Naive thymus-derived CD4-positive, alpha-beta T cell (primary cell): ENCODE results near the gene SORCS2. TPM values are rescaled to one million over a fixed set of nuclear protein-coding genes. Genes with fewer than 3 reads are reported as not detected.

ENCODE experiments used
- ATAC-seq: fragments of 150-1000 bp; cut with Tn5 transposase; 2 replicates; pipeline ENCODE4 v1.10.0; 2021; ENCODE audit warnings: mild to moderate bottlenecking, moderate library complexity
- CTCF ChIA-PET: fragments of 350-600 bp; sonication (Branson Sonifier 250); formaldehyde crosslinking; loops from one replicate; lab custom pipeline; 2021; ENCODE audit warnings: antibody characterized with exemption; lab: Charles Lee
- POLR2A ChIA-PET: fragments of 350-600 bp; sonication (Branson Sonifier 250); formaldehyde crosslinking; loops from one replicate; lab custom pipeline; 2021; ENCODE audit warnings: antibody characterized with exemption, inconsistent platforms; lab: Charles Lee
- DNase-seq, 9 donors: peaks; one replicate each; pipeline versions ENCODE4 v3.0.0 to v3.0.0-alpha.2; 2020 to 2022; ENCODE audit warnings: mixed read lengths in 1 of 9
- H3K27ac ChIP-seq: one replicate; pipeline ENCODE4 v1.7.0; 2013; ENCODE audit warnings: mild to moderate bottlenecking, low read depth, low read length, moderate library complexity
- H3K27me3 ChIP-seq, 2 donors: one replicate each; pipeline ENCODE4 v1.7.0; 2013; ENCODE audit warnings: low read length in 2 of 2, mild to moderate bottlenecking in 2 of 2, moderate library complexity in 2 of 2; ENCODE audit not compliant: control insufficient read depth in 2 of 2, insufficient read depth in 2 of 2
- H3K36me3 ChIP-seq, 3 experiments: 1 replicate in 2 of 3; 2 replicates in 1 of 3; pipeline ENCODE4 v1.7.0; 2013; ENCODE audit warnings: low read length in 3 of 3, mild to moderate bottlenecking in 3 of 3, moderate library complexity in 1 of 3; ENCODE audit not compliant: insufficient read depth in 3 of 3, control insufficient read depth in 2 of 3
- H3K4me1 ChIP-seq, 2 donors: one replicate each; pipeline ENCODE4 v1.7.0; 2013; ENCODE audit warnings: low read length in 2 of 2, mild to moderate bottlenecking in 2 of 2, moderate library complexity in 1 of 2; ENCODE audit not compliant: control insufficient read depth in 2 of 2, insufficient read depth in 2 of 2
- H3K4me3 ChIP-seq: 2 replicates; pipeline ENCODE4 v1.7.0; 2013; ENCODE audit warnings: mild to moderate bottlenecking, low read length
- H3K9me3 ChIP-seq, 3 experiments: 1 replicate in 2 of 3; 2 replicates in 1 of 3; pipeline ENCODE4 v1.7.0; 2013; ENCODE audit warnings: low read length in 3 of 3; ENCODE audit not compliant: control insufficient read depth in 2 of 3
- H3K27ac Mint-ChIP-seq, 9 donors: one replicate each; pipeline ENCODE4 v1.8.0; 2020 to 2022; ENCODE audit warnings: mixed read lengths in 9 of 9, mild to moderate bottlenecking in 8 of 9, moderate library complexity in 5 of 9, inconsistent platforms in 2 of 9
- H3K27me3 Mint-ChIP-seq, 5 donors: one replicate each; pipeline ENCODE4 v1.8.0; 2021 to 2022; ENCODE audit warnings: mixed read lengths in 5 of 5, mild to moderate bottlenecking in 1 of 5
- H3K36me3 Mint-ChIP-seq, 5 donors: one replicate each; pipeline ENCODE4 v1.8.0; 2020 to 2022; ENCODE audit warnings: mixed read lengths in 5 of 5, mild to moderate bottlenecking in 3 of 5, inconsistent platforms in 1 of 5
- H3K4me1 Mint-ChIP-seq, 7 donors: one replicate each; pipeline ENCODE4 v1.8.0; 2020 to 2022; ENCODE audit warnings: mixed read lengths in 7 of 7, mild to moderate bottlenecking in 3 of 7, inconsistent platforms in 1 of 7
- H3K4me3 Mint-ChIP-seq, 10 donors: one replicate each; pipeline ENCODE4 v1.8.0; 2020 to 2022; ENCODE audit warnings: mild to moderate bottlenecking in 10 of 10, mixed read lengths in 10 of 10, moderate library complexity in 6 of 10, inconsistent platforms in 2 of 10
- H3K9me3 Mint-ChIP-seq, 11 donors: one replicate each; pipeline ENCODE4 v1.8.0; 2020 to 2022; ENCODE audit warnings: mixed read lengths in 11 of 11, mild to moderate bottlenecking in 4 of 11, inconsistent platforms in 1 of 11, moderate library complexity in 1 of 11
- intact Hi-C, 2 donors: fragments of 100-400 bp; cut with micrococcal nuclease; formaldehyde crosslinking; loops; one replicate each; pipeline ENCODE4 v1.15.1; 2023
- polyA plus RNA-seq, 2 donors: library from polyadenylated mRNA; unstranded; fragments of 300-500 nt; fragmentation: Illumina TruSeq; gene quantifications; one replicate each; pipeline ENCODE4 v1.2.3, GENCODE V29; 2021
- total RNA-seq, 6 experiments: library from RNA in 5 of 6; stranded (reverse) in 5 of 6; gene quantifications; 1 replicate in 5 of 6; 2 replicates in 1 of 6; pipeline ENCODE4 v1.2.3 and lab custom pipeline; 2021 to 2026

The SORCS2 gene
- total and polyA plus RNA-seq, 7 experiments from 2014 or later: 0.10 TPM; not detected in 6

DNA sequence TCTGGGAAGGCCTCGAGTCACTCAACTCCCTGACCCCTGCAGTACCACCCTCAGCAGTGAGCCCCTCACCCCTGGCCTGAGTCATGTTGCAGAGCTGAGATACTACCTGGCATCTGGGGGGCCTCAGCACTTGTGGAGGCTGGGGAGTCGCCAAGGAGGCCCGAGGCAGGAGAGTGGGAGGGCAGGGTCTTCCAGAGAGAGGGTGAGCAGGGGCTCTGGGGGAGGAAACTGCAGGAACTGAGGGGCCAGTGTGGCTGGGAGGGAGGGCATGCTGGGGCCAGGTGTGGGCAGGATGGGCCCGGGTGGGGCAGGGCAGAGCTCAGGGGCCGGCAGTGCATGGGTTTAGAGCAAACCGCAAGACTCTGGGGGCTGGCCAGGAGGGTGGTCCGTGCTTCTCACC lies 59.7 kb downstream of the SORCS2 start:
- DNase-seq: no peak
- Histone ChIP-seq H3K27me3 (no peaks in the 10 kb centered on the region), H3K4me1 (no peaks in the 10 kb centered on the region), H3K27ac (no peak overlapping the region), H3K9me3 (peaks cover 0 to 9% (median 0%) of the 10 kb centered on the region in 3 experiments), H3K36me3 (no peaks in the 10 kb centered on the region), H3K4me3 (no peak overlapping the region)
- H3K27me3 Mint-ChIP-seq: peaks cover 0 to 21% (median 7%) of the 10 kb centered on the region in 5 donors
- H3K36me3 Mint-ChIP-seq: no peaks in the 10 kb centered on the region
- intact Hi-C loops: no loop called here
- POLR2A ChIA-PET: no interaction called here
- no peaks in the 10 kb centered on the region for H3K4me1 Mint-ChIP-seq
- H3K9me3 Mint-ChIP-seq: peaks cover 0 to 13% (median 0%) of the 10 kb centered on the region in 11 donors
- no peak for ATAC-seq
- CTCF ChIA-PET: no interaction called here
- H3K27ac Mint-ChIP-seq: no peak overlapping the region
- H3K4me3 Mint-ChIP-seq: no peak overlapping the region

GRCh38 chr4:7252510-7253340 lies 60.4 kb downstream of the SORCS2 start:
- H3K27me3 Mint-ChIP-seq: peaks cover 0 to 22% (median 7%) of the 10 kb centered on the region in 5 donors
- Histone ChIP-seq H3K9me3 (peaks cover 0 to 9% (median 0%) of the 10 kb centered on the region in 3 experiments), H3K36me3 (no peaks in the 10 kb centered on the region), H3K27ac (no peak overlapping the region), H3K4me3 (no peak overlapping the region), H3K4me1 (no peaks in the 10 kb centered on the region), H3K27me3 (no peaks in the 10 kb centered on the region)
- intact Hi-C loops: no loop called here
- H3K4me1 Mint-ChIP-seq: no peaks in the 10 kb centered on the region
- DNase-seq: no peak
- ChIA-PET POLR2A (no interaction called here), CTCF (no interaction called here)
- peaks cover 0 to 13% (median 0%) of the 10 kb centered on the region in 11 donors for H3K9me3 Mint-ChIP-seq
- no peak overlapping the region for H3K4me3 Mint-ChIP-seq
- ATAC-seq: peak; percentile 21
- H3K36me3 Mint-ChIP-seq: no peaks in the 10 kb centered on the region
- no peak overlapping the region for H3K27ac Mint-ChIP-seq

- ChIA-PET CTCF (no interaction called here), POLR2A (no interaction called here)
- intact Hi-C loops: no loop called here
- H3K27me3 ChIP-seq: no peaks in the 10 kb centered on the region
- Mint-ChIP-seq H3K4me1 (no peaks in the 10 kb centered on the region), H3K27ac (no peak overlapping the region), H3K9me3 (peaks cover 0 to 13% (median 2%) of the 10 kb centered on the region in 11 donors), H3K4me3 (no peak overlapping the region), H3K27me3 (peaks cover 0 to 22% (median 10%) of the 10 kb centered on the region in 5 donors), H3K36me3 (no peaks in the 10 kb centered on the region)
- ATAC-seq (peak; percentile 13), DNase-seq (no peak)
- no peak overlapping the region for H3K4me3 ChIP-seq
- no peak overlapping the region for H3K27ac ChIP-seq
- H3K36me3 ChIP-seq: no peaks in the 10 kb centered on the region
- H3K9me3 ChIP-seq: peaks cover 0 to 9% (median 0%) of the 10 kb centered on the region in 3 experiments
- no peaks in the 10 kb centered on the region for H3K4me1 ChIP-seq
Observed at GRCh38 chr4:7253341-7253700, 61.0 kb downstream of the SORCS2 start.

DNA sequence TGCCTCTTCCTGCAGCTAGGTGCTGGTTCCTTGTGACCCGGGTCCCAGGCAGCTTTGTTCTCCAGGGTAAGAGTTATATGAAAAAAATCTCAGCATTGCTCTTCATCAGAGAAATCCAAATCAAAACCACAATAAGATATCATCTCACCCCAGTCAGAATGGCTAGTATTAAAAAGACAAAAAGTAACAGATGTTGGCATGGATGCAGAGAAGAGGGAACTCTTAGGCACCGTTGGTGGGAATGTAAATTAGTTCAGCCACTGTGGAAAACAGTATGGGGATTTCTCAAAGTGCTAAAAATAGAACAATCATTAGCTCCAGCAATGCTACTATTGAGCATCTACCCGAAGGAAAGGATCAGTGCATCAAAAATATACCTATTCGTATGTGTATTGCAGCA lies 61.5 kb downstream of the SORCS2 start:
- Mint-ChIP-seq H3K4me1 (no peaks in the 10 kb centered on the region), H3K4me3 (no peak overlapping the region), H3K36me3 (no peaks in the 10 kb centered on the region), H3K27ac (no peak overlapping the region), H3K27me3 (peaks cover 0 to 22% (median 15%) of the 10 kb centered on the region in 5 donors), H3K9me3 (peaks cover 0 to 11% (median 3%) of the 10 kb centered on the region in 11 donors)
- Histone ChIP-seq H3K27ac (no peak overlapping the region), H3K36me3 (no peaks in the 10 kb centered on the region), H3K4me3 (no peak overlapping the region), H3K4me1 (no peaks in the 10 kb centered on the region), H3K27me3 (no peaks in the 10 kb centered on the region), H3K9me3 (peaks cover 0 to 6% (median 0%) of the 10 kb centered on the region in 3 experiments)
- POLR2A ChIA-PET: no interaction called here
- CTCF ChIA-PET: no interaction called here
- DNase-seq (no peak), ATAC-seq (no peak)
- intact Hi-C loops: no loop called here

GRCh38 chr4:7254736-7255487 lies 62.6 kb downstream of the SORCS2 start:
- intact Hi-C loops: no loop called here
- ChIA-PET CTCF (no interaction called here), POLR2A (no interaction called here)
- H3K4me3 Mint-ChIP-seq: no peak overlapping the region
- ATAC-seq: no peak
- H3K27ac Mint-ChIP-seq: no peak overlapping the region
- no peaks in the 10 kb centered on the region for H3K4me1 Mint-ChIP-seq
- Histone ChIP-seq H3K27me3 (no peaks in the 10 kb centered on the region), H3K36me3 (no peaks in the 10 kb centered on the region), H3K4me3 (no peak overlapping the region), H3K4me1 (no peaks in the 10 kb centered on the region), H3K9me3 (peaks cover 0 to 5% (median 0%) of the 10 kb centered on the region in 3 experiments), H3K27ac (no peak overlapping the region)
- DNase-seq: no peak
- peaks cover 0 to 7% (median 4%) of the 10 kb centered on the region in 11 donors for H3K9me3 Mint-ChIP-seq
- H3K36me3 Mint-ChIP-seq: no peaks in the 10 kb centered on the region
- peaks cover 0 to 26% (median 19%) of the 10 kb centered on the region in 5 donors for H3K27me3 Mint-ChIP-seq

DNA sequence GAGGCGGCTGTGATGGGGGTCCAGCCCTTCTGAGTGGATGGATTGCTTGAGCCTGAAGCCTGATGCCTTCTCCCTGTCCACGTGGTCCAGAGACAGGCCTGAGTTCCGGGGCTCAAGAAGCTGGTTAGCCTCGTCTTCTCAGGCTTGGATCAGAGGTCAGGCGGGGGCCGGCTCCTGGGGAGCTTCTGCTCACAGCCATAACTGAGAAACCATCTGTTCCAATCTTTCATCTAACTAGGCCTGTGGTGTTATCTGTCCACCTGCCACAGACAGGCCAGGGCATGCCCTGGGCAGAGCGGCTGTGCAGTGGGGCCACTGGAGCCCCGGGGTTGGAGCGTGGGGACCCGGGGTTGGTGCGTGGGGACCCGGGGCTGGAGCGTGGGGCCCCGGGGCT lies 63.1 kb downstream of the SORCS2 start:
- H3K4me1 ChIP-seq: no peaks in the 10 kb centered on the region
- intact Hi-C loops: no loop called here
- peaks cover 0 to 28% (median 19%) of the 10 kb centered on the region in 5 donors for H3K27me3 Mint-ChIP-seq
- no peak overlapping the region for H3K4me3 Mint-ChIP-seq
- DNase-seq: no peak
- no peaks in the 10 kb centered on the region for H3K27me3 ChIP-seq
- H3K27ac Mint-ChIP-seq: no peak overlapping the region
- no peaks in the 10 kb centered on the region for H3K36me3 ChIP-seq
- no peak overlapping the region for H3K27ac ChIP-seq
- ATAC-seq: no peak
- H3K9me3 ChIP-seq: peaks cover 0 to 11% (median 0%) of the 10 kb centered on the region in 3 experiments
- no peaks in the 10 kb centered on the region for H3K4me1 Mint-ChIP-seq
- peaks cover 0 to 10% (median 4%) of the 10 kb centered on the region in 11 donors for H3K9me3 Mint-ChIP-seq
- ChIA-PET POLR2A (no interaction called here), CTCF (no interaction called here)
- no peak overlapping the region for H3K4me3 ChIP-seq
- H3K36me3 Mint-ChIP-seq: no peaks in the 10 kb centered on the region
